Suppressor macrophage treated with lipopolysaccharide for 1 hour (primary cell): Measurements from ENCODE around the gene SLC25A19.
"Not testable (repeated sequence)": the region's sequence is repeated elsewhere in the genome, so short reads cannot be mapped to it uniquely, and the experiment has no call there.

Source experiments
- DNase-seq, 3 donors: peaks; one replicate each; pipeline ENCODE4 v3.0.0-alpha.2; 2020 to 2022

The SLC25A19 gene

DNA sequence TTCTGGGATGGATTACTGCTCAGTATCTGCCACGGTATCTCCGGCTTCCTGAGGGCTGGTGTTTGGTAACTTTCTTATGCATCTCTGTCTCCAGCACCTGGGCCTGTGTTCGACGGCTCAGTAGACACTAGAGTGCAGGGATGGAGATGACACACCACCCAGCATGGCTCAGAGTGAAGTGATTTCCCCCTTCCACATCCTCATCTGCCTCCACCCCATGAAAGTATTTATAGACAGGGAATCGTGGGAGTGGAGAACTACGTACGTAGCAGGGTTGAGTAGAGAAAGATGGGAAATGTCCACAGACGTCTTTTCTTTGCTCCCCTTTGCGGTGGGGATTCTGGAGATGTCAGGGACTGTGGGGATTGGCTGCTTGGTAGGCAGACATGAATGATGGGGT lies 11.8 kb upstream of the SLC25A19 start:
- peak; percentile 88 to 94 (median 89) for DNase-seq

GRCh38 chr17:75300280-75300679 lies 11.0 kb upstream of the SLC25A19 start:
- DNase-seq, result no peak

DNA sequence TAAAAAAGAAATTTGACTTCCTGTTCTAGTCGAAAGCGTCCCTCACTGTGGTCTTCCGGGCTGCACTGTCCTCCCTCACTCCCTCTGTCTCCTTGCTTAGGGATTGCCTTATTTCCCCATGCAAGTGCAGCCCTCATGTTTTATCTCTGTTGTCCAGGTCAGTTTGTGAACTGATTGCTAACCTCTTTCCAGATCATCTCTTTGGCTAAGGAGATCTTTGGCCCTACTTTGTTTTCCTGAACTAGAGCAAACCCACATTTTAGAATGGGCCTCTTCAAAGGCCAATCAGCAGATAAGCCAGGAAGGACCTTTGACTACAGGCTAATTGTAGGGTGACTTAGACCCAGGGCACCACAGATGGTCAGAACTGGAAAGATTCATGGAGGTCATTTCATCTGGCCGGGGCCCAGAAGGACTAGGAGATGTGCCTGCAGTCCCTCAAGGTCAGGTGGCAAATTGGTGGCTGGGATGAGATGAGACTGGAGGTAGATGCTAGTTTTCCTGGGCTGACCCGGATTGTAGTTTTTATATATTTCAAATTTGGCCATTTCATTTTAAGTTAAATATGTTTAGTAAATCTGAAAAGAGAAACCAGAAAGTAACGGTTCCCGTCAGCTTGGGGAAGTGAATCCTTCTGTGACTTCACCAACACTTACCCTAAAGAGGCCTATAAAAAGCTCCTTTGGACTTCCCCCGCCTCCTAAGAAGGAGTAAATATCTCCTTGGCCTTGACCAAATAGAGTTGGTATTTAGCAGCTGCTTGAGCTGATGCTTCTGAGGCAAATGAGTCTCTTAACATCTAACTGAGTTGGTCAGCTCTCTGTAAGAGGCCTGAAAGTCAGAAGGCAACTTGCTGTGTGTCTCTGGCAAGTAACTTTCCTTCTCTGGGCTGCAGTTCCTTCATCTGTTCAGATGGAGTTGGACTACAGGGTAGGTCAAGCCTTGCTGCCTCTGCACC lies 6.2 kb upstream of the SLC25A19 start:
- peak; percentile 89 to 98 (median 94) for DNase-seq

DNA sequence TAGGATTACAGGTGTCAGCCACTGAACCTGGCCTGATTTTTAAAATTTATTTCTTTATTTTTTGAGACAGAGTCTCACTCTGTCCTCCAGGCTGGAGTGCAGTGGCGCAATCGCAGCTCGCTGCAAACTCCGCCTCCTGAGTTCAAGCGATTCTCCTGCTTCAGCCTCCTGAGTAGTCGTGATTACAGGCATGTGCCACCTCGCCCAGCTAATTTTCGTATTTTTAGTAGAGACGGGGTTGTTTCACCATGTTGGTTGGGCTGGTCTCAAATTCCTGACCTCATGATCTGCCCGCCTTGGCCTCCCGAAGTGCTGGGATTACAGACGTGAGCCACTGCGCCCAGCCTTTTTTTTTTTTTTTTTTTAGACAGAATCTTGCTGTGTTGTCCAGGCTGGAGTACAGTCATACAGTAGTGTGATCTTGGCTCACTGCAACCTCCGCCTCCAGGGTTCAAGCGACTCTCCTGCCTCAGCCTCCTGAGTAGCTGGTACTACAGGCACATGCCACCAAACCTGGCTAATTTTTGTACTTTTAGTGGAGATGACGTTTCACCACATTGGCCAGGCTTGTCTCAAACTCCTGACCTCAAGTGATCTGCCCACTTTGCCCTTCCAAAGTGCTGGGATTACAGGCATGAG lies 3.7 kb upstream of the SLC25A19 start:
- peak in 2 of 3 donors; percentile 57 to 59 for DNase-seq

DNA sequence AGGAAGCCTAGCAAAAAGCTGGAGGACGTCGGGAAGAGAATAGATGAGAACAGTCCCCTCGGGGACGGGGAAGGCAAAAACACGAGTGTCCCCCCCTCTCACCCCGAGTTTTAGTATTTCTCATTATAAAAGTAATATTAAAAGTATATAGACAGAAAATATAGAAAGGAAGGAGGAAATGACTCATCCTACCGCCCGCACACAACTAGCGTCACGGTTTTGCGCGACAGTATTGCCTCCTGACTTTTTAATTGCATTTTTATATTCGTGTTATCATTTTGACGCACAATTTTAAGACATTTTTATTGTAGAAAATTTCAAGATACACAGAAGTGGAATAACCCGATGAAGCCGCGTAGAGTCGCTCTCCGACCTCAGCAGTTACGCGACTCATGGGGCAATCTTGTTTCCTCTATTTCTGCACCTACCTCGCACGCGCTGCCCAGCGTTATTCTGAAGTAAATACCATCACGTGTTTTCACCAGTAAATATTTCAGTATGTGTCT lies 652 bp upstream of the SLC25A19 start:
- DNase-seq, result peak; percentile 83 to 87 (median 85)

DNA sequence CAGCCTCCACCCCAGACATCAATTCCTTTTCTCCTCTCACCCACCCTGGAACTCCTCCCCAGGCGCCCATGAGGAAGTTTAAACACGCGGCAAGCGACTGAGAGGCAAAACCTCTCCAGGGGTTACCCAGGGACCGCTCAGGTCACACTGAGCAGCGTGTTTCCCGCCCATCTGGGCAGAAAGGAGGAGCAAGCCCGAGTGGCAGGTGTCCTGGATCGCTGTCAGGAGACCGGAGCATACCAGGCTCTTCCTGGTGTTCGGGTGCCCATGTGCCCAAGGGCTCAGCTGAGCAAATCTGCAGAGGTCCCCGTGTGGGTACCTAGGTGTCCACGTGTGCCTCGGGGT lies 491 bp downstream of the SLC25A19 start:
- DNase-seq, result peak; percentile 55 to 65 (median 56)

GRCh38 chr17:75288359-75288758 lies 874 bp downstream of the SLC25A19 start:
- DNase-seq, result no peak

DNA sequence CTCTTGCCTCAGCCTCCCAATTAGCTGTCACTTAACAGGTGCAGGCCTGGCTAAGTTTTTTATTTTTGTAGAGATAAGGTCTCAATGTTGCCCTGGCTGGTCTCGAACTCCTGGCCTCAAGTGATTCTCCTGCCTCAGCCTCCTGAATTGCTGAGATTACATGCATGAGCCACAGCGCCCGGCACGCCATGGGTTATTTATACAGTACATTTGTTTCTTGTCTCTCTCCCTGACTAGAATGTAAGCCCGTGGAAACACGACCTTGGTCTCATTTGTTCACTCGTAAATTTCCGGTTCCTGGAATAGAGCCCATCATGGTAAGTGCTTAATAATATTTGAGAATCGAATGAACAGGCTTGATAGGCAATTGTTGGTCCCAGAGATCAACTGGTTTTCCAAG lies 2.0 kb downstream of the SLC25A19 start:
- DNase-seq, result no peak

DNA sequence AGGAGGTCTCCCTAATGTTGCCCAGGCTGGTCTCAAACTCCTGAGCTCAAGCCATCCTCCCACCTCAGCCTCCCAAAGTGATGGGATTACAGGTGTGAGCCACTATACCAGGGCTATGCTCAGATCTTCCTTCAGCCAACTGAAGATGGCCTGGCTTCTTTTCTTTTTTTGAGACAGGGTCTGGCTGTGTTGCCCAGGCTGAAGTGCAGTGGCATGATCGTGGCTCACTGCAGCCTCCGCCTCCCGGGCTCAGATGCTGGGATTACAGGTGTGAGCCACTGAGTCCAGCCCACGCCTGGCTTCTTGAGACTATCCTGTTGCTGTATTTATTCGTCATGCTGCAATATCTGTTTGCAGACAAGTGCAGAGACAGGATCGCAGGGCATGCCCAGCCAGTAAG lies 4.1 kb downstream of the SLC25A19 start:
- no peak for DNase-seq

- DNase-seq, result not testable (repeated sequence)
Observed at GRCh38 chr17:75280189-75280588, 9.0 kb downstream of the SLC25A19 start.

DNA sequence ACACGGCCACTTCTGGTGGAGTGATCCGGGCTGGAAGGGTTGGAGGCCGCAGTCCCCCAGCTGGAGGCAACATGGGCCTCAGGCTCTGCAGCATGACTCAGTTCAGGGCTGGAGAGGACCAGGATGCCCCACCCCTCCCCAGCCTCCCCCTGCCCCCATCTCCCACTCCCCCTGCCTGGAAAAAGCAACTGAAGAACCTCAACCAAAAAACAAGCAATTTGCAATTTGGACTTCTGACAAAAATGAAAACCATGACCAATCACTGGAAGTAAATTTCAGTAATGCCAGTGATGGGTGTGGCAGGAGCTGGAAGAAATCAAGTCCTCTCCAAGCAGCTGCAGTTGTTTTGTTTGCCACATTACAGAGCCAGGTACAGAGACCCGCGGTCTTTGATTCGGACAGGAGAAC lies 11.6 kb downstream of the SLC25A19 start:
- DNase-seq, result no peak

DNA sequence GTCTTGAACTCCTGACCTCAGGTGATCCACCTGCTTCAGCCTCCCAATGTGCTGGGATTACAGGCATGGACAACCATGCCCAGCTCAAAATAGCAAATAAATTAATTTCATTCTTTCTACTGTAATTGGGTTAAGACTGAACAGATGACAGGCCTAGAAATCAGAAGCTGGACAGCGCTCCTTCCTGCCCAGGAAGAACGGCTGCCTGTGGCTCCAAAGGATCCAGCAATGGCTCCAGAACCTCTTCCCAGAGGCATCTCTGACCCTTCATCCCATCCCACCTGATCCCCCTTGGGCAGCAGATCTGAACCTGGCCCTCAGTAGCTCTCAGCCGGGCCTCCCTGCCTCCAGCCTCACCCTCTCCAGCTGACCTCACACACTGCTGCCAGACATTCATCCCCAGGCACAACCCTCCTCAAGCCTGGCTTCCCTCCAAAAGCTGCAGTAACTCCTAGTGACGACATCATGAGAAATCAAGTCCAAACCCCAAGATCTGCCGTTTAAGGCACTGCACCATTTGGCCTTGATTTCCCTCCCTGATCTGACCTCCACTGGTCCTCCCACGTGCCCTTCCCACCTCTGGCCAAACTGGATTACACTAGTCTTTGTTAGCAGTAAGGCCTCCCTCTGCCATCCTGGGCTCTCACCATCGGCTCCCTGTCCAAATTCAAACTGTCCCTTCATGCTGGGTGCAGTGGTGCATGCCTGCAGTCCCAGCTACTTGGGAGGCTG lies 15.1 kb downstream of the SLC25A19 start:
- peak in 1 of 3 donors; percentile 45 for DNase-seq

GRCh38 chr17:75272848-75273184 lies 16.4 kb downstream of the SLC25A19 start:
- DNase-seq, result no peak

DNA sequence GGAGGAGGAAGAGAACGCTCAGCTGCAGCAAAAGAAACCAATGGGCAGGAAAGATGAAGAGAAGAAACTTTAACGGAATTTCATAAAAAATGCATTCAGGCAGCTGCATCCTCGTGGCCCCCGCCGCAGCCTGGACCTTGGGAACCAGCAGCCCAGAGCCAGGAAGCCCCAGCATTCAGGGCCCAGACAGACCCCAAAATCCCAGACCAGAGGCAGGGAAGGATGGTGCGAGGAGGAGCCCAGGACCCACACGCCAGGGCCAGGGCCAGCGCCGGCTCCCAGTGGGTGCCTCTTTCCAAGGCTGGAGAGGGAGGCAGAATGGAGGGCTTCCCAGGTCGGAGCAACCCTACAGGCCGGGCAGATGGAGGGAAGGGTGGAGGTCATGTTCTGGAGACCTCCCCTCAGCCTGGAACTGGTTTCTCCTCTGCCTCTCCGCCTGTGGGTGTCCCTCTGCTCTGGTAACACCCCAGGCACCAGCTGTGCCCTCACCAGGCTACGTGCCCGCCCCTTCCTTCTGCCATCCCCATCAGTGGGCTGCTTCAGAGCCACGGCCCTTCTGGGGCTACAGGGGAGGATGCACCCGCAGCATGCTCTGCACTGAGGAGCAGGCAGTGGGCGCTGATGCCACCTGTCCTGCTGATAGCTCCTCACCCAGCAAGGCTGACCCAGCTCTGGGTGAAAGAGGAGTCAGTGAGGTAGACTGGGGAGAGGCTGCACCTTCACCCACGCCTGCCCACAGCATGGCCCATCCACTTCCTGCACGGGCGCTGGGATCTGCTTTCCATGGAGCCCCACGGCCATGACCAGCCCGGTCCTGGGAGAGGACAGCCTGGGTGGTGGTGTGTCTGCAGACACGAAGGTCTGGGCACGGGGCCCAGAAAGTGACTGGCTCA lies 17.0 kb downstream of the SLC25A19 start:
- DNase-seq, result no peak

DNA sequence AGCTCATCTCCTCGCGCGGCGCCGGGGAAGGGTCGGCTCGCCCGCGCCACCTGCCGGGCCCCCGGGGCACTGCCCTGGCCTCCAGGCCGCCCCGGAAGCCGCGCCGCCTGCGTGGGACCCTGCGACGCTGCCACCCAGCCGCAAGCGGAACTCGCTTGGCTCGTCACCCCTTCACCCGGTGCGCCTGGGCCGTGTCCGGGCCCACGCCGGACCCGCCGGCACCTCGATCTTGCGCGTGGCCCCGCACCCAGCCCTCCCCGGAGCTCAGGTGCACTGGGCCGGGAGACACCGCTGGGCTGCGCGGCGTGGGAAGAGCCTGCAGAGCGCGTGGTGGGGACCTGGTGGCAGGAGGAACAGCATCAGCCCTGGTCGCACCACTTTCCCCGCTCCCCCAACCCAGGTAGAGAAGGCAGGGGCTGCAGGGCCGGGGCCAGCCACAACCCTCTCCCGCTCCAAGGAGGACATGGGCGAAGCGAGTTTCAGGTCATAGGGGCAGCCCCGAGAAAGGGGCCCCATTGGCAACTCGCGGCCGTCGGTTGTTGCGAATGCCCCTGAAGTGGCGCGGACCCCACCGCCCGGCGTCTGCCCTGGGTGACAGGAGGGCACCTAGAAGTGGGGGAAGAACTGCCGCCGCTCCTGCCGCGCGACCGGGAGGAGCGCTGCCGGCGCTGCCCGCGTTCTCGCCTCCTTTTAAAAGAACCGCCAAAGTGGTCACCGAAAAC lies 17.8 kb downstream of the SLC25A19 start:
- peak; percentile 92 to 97 (median 95) for DNase-seq

GRCh38 chr17:75270966-75271232 lies 18.3 kb downstream of the SLC25A19 start, which contains the start of gene MIF4GD:
TSS of gene MIF4GD (minus strand) at chr17:75271231. CDS start at chr17:75270195, 1,036 bp downstream.
- DNase-seq, result no peak

- peak; percentile 86 to 94 (median 87) for DNase-seq
Observed at GRCh38 chr17:75270218-75270965, 18.8 kb downstream of the SLC25A19 start.

DNA sequence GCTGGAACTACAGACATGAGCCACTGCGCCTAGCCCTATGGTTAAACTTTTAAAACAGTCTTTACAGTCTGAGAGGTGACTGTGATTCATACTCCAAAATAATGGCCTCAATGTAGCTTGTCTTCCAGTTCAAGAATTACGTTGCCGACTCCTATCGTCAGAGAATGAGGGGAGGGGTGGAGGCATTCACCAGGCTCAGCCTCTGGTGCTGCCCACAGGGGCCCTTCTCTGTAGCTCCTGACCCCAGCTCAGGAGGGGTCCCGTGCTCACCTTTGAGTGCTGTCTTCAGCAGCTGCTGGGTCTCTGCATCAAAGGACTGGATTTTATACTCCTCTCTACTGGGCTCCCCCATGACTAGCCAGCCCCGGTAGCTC lies 19.4 kb downstream of the SLC25A19 start:
- peak in 1 of 3 donors; percentile 49 for DNase-seq

- DNase-seq, result peak in 1 of 3 donors; percentile 31
Observed at GRCh38 chr17:75267411-75268232, 21.6 kb downstream of the SLC25A19 start.

GRCh38 chr17:75267153-75267410 lies 22.2 kb downstream of the SLC25A19 start:
- peak; percentile 79 to 83 (median 81) for DNase-seq
